Heart left ventricle (tissue), 16 donors: ENCODE results near the gene SLC38A11. TPM values are rescaled to one million over a fixed set of nuclear protein-coding genes. Genes with fewer than 3 reads are reported as not detected.

Experiments used
- ATAC-seq, 4 donors: fragments of 200-7000 bp; cut with Tn5 transposase; one replicate each; pipeline ENCODE4 v1.9.1; 2020 to 2022; ENCODE audit warnings: moderate library complexity in 4 of 4, mild to moderate bottlenecking in 3 of 4, moderate number of reproducible peaks in 1 of 4
- DNase-seq, 5 donors: peaks; one replicate each; pipeline ENCODE4 v3.0.0-alpha.2; 2020
- H3K27ac ChIP-seq, 12 donors: fragments of 200-600 bp; sonication (generic) in 4 of 12; one replicate each; pipeline versions ENCODE4 v1.5.0 to v1.8.0; 2016 to 2022; ENCODE audit warnings: mild to moderate bottlenecking in 2 of 12
- H3K27me3 ChIP-seq, 9 donors: fragments of 200-600 bp; sonication (generic) in 2 of 9; one replicate each; pipeline versions ENCODE4 v1.5.1 to v1.8.0; 2016 to 2022; ENCODE audit warnings: mild to moderate bottlenecking in 3 of 9
- H3K36me3 ChIP-seq, 9 donors: fragments of 200-600 bp; sonication (generic) in 2 of 9; one replicate each; pipeline versions ENCODE4 v1.5.0 to v1.8.0; 2018 to 2022; ENCODE audit warnings: mild to moderate bottlenecking in 2 of 9
- H3K4me1 ChIP-seq, 12 donors: fragments of 200-600 bp; sonication (generic) in 4 of 12; one replicate each; pipeline versions ENCODE4 v1.5.0 to v1.8.0; 2016 to 2022; ENCODE audit warnings: mild to moderate bottlenecking in 3 of 12
- H3K4me3 ChIP-seq, 12 donors: fragments of 200-600 bp; sonication (generic) in 4 of 12; one replicate each; pipeline versions ENCODE4 v1.5.0 to v1.8.0; 2017 to 2022; ENCODE audit warnings: mild to moderate bottlenecking in 9 of 12, moderate library complexity in 4 of 12
- H3K9me3 ChIP-seq, 12 donors: fragments of 200-600 bp; sonication (generic) in 4 of 12; one replicate each; pipeline versions ENCODE4 v1.5.0 to v1.8.0; 2016 to 2022; ENCODE audit warnings: mild to moderate bottlenecking in 1 of 12
- CTCF ChIP-seq, 12 donors: fragments of 200-600 bp; sonication (generic) in 4 of 12; IDR thresholded peaks; one replicate each; pipeline versions ENCODE4 v1.5.0 to v1.8.0; 2018 to 2022; ENCODE audit warnings: antibody characterized with exemption in 12 of 12, mild to moderate bottlenecking in 5 of 12
- POLR2A ChIP-seq, 2 donors: fragments of 450-650 bp; IDR thresholded peaks; one replicate each; pipeline ENCODE4 v1.6.1; 2017; ENCODE audit warnings: antibody characterized with exemption in 2 of 2, mild to moderate bottlenecking in 2 of 2, moderate library complexity in 2 of 2
- WGBS, 4 donors: extraction: QIAGEN DNeasy Blood & Tissue Kit in 2 of 4; methylation state at CpG; one replicate each; pipeline versions ENCODE4 v1.1.5 to v1.1.7; 2013 to 2018; 5-methylcytosine and 5-hydroxymethylcytosine counted together
- intact Hi-C, 10 donors: fragments of 100-400 bp; cut with DNase I; formaldehyde crosslinking; loops; one replicate each; pipeline versions ENCODE4 v1.11.1 to v1.14.2; 2022
- polyA plus RNA-seq, 2 donors: library from polyadenylated mRNA; stranded (reverse); fragments of 200-250 nt; gene quantifications; one replicate each; pipeline ENCODE4 v1.2.3, GENCODE V29; 2013
- total RNA-seq, 9 donors: library from RNA; depleted of rRNA in 2 of 9; stranded (reverse); fragments of >200 nt in 2 of 9; fragmentation: NEBNext Ultra II Directional in 3 of 9; extraction: Animal tissue kit (Norgen Biotek cat#: 25700) in 3 of 9; gene quantifications; one replicate each; pipeline versions ENCODE4 v1.1.0 to v1.2.4, GENCODE V29; 2016 to 2023
- donor health status: ischemic (EF 13 %, LVEDD 7.1; RV severe dilation, severe dysfunction).
- donor health status: healthy with polysubstance abuse.
- donor health status: DM: no; HTN: yes; CAD: no.
- donor health status: DM: no; HTN: no; CAD: no.
- donor health status: ischemic (EF 25% LVEDD 6.9; RV normal size, moderate dysfunction).
- donor health status: ischemic (EF 25% LVEDD 5.7; RV mildly dilated, moderate dysfunction).
- donor health status: healthy.
- donor health status: DM: yes; HTN: yes; CAD: no.
- donor health status: ischemic (EF 35%, LVEDD 5.7; RV mildly dilated, moderate dysfunction).
- donor health status: nonischemic (EF 11% LVEDD 7.7; RV severe dilation, severe dysfunction).
- donor health status: DM: yes; HTN: yes; CAD: no.
- donor health status: PGD.
- donor health status: ischemic (EF 29% LVEDD 5.4; RV normal size, mild dysfunction).
- donor health status: nonischemic (EF 23%, LVEDD 6.1; RV moderate dilation, normal function).

Gene SLC38A11
- total and polyA plus RNA-seq, 11 donors = 0.25 to 1.9 (median 0.55) TPM

DNA sequence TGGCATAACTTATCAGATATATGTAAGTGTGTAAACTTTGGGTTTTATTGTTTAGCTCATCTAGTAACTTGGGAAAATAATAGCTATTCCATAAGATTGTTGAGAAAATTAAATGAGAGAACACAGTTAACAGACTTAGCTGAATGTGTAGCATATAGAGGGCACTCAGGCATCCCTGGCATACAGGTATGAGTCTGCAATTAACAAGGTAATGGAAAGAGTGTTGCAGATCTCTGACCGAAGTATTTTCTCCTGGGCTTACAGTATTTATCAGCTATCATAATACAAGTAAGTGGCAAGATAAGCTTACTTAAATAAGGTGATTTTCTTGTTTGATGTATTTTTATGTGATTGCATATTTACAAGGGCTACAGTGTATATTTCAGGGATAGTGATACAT lies 105.8 kb downstream of the SLC38A11 start:
- no peak for ATAC-seq
- H3K9me3 ChIP-seq = no peaks in the 10 kb centered on the region
- no peak overlapping the region for H3K27ac ChIP-seq
- no peaks in the 10 kb centered on the region for H3K36me3 ChIP-seq
- intact Hi-C loops = loop anchor here in 3 of 10 donors (5.0 to 10.0 kb wide), 3 partner anchors 53 to 275 kb away; no protein-coding TSS in a partner anchor
- H3K4me1 ChIP-seq = no peaks in the 10 kb centered on the region
- 39 to 89% (median 88%) methylated on average over 1 of the region's 1 CpG for WGBS, 4 donors
- TF ChIP-seq CTCF (IDR thresholded peaks at IDR 0.05) (no peak), POLR2A (IDR thresholded peaks at IDR 0.05) (no peak)
- no peak overlapping the region for H3K4me3 ChIP-seq
- no peaks in the 10 kb centered on the region for H3K27me3 ChIP-seq
- no peak for DNase-seq

DNA sequence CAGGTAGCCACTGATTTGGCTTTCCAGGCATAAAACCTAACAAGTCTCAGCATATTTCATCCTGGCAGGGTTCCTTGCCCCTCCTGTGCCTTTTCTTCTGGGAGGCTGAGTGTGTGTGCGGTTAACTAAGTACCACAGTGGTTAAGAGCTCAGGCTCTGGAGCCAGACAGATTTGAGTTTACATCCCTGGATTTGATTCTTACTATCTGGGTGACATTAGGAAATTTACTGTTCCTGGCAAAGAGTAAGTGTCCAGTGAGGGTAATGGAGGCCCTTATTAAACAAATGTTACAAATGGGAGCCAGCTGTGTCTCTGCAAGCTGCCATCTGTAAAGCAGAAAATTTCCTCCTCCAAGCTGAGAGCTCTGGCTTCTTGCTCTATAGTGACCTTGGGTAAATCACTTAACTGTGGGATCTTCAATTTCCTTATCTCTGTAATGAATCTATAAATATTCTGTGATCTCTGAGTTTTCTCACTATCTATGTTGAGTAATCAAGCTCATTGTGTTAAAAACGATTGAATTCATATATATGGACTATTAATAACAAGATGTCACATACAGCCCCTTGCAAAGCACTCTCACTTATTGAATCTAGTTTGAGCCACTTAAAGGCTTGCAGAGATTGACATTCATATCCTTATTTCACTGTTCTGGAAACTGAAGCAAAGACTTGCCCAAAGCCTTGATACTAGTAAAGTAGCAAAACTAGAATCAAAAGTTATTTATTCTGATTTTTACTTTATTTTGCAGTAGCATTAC lies 107.2 kb downstream of the SLC38A11 start:
- H3K36me3 ChIP-seq = no peaks in the 10 kb centered on the region
- H3K4me1 ChIP-seq = no peaks in the 10 kb centered on the region
- no peak for TF ChIP-seq CTCF (IDR thresholded peaks at IDR 0.05)
- TF ChIP-seq POLR2A (IDR thresholded peaks at IDR 0.05) = no peak
- H3K27ac ChIP-seq = no peak overlapping the region
- ATAC-seq (no peak), DNase-seq (no peak)
- H3K9me3 ChIP-seq = no peaks in the 10 kb centered on the region
- no peak overlapping the region for H3K4me3 ChIP-seq
- intact Hi-C loops = loop anchor here in 3 of 10 donors (5.0 to 10.0 kb wide), 3 partner anchors 54 to 273 kb away; no protein-coding TSS in a partner anchor
- 80 to 89% (median 85%) methylated on average over 2 of the region's 2 CpGs for WGBS, 4 donors
- H3K27me3 ChIP-seq = no peaks in the 10 kb centered on the region

GRCh38 chr2:164847291-164847690 lies 108.0 kb downstream of the SLC38A11 start:
- Histone ChIP-seq H3K4me1 (peaks cover 0 to 4% (median 1%) of the 10 kb centered on the region in 12 donors), H3K27me3 (no peaks in the 10 kb centered on the region), H3K4me3 (no peak overlapping the region), H3K27ac (no peak overlapping the region), H3K36me3 (no peaks in the 10 kb centered on the region), H3K9me3 (no peaks in the 10 kb centered on the region)
- TF ChIP-seq POLR2A (IDR thresholded peaks at IDR 0.05) (no peak), CTCF (IDR thresholded peaks at IDR 0.05) (no peak)
- DNase-seq (no peak), ATAC-seq (no peak)
- intact Hi-C loops = loop anchor here in 3 of 10 donors (5.0 to 10.0 kb wide), 3 partner anchors 55 to 272 kb away; no protein-coding TSS in a partner anchor
- WGBS, 4 donors = 91 to 94% (median 93%) methylated on average over 4 of the region's 4 CpGs

- Histone ChIP-seq H3K4me1 (peaks cover 0 to 5% (median 2%) of the 10 kb centered on the region in 12 donors), H3K27ac (no peak overlapping the region), H3K9me3 (no peaks in the 10 kb centered on the region), H3K4me3 (no peak overlapping the region), H3K27me3 (no peaks in the 10 kb centered on the region), H3K36me3 (no peaks in the 10 kb centered on the region)
- DNase-seq (no peak), ATAC-seq (no peak)
- TF ChIP-seq CTCF (IDR thresholded peaks at IDR 0.05) (no peak), POLR2A (IDR thresholded peaks at IDR 0.05) (no peak)
- 75 to 97% (median 96%) methylated on average over 2 of the region's 2 CpGs for WGBS, 4 donors
- intact Hi-C loops = loop anchor here in 3 of 10 donors (5.0 to 10.0 kb wide), 3 partner anchors 56 to 271 kb away; no protein-coding TSS in a partner anchor
These were observed 109.0 kb downstream of the SLC38A11 start for GRCh38 chr2:164846276-164846675.

Other genes starting within 250 kb of the SLC38A11 start
- gene COBLL1, start 113.7 kb downstream of the SLC38A11 start, total RNA-seq = 10 to 100 TPM; 11.0 to 36.9 (median 18.8) TPM
- 1 to 10 TPM; 4.0 to 8.5 TPM for gene COBLL1, start 113.7 kb downstream of the SLC38A11 start, polyA plus RNA-seq
- gene SCN3A, start 248.5 kb upstream of the SLC38A11 start, total RNA-seq = 1 to 10 TPM in 5 of 9 donors, under 1 TPM in 4; 0.56 to 2.7 (median 1.1) TPM
- gene SCN3A, start 248.5 kb upstream of the SLC38A11 start, polyA plus RNA-seq = 1 to 10 TPM in 1 of 2 donors, under 1 TPM in 1; 0.39 to 1.1 TPM